Stomach (tissue), 4 donors: ENCODE results near the gene CKMT2.

Experiments used
- EP300 ChIP-seq: sonication (generic); formaldehyde crosslinking; IDR thresholded peaks from one replicate; pipeline ENCODE4 v1.6.1; 2017; ENCODE audit warnings: antibody characterized with exemption
- POLR2A ChIP-seq, 4 donors: fragments of 450-650 bp; IDR thresholded peaks; one replicate each; pipeline ENCODE4 v1.6.1; 2016; ENCODE audit warnings: antibody characterized with exemption in 4 of 4, control low read depth in 2 of 4, mild to moderate bottlenecking in 1 of 4, moderate library complexity in 1 of 4

DNA sequence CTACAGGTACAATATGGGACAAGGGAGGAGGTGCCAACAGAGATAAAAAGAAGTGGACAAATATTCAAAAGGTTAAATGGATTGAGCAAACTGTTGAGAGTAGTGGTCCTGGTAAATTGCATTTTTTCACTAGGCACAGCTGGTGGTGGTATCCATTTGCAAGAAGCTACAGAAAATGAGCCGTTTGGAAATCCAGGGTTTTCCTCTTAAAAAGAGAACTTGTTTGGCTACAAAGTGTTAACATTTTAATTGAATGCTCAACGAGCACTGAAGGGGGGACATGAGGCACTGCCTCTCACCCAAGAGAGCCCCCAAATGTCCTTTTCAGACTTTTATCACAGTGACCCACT lies 67.8 kb downstream of the CKMT2 start:
- TF ChIP-seq EP300 (no peak), POLR2A (IDR thresholded peaks at IDR 0.05) (no peak)
